ENCODE results near the gene LRRC4C.

Gene LRRC4C

GRCh38 chr11:41419901-41420300 lies 39.6 kb downstream of the LRRC4C start:
- DNase-seq (ENCODE audit: low read depth in 4 of 4, low spot score in 1 of 4), result no peak

- DNase-seq (ENCODE audit: low read depth in 4 of 4, low spot score in 1 of 4), result no peak
These were observed 44.5 kb downstream of the LRRC4C start for GRCh38 chr11:41414771-41415440.

DNA sequence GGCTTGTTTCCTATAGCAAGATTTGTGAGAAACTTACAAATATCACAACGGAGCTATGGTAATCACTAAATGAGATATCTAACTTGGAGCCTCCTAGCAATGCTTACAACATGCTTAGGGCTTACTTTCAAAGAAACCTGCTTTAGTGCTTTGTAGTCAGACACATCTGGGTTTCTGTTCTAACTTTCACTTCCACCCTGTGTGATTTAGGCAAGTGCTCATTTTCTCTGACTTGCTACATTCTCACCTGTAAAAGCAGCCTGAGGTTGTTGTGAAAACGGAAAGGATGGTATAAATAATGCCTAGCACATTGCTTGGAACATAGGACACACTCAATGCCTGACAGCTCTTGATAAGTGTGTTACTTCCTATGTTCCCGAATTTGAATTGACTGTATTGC lies 45.6 kb downstream of the LRRC4C start:
- DNase-seq (ENCODE audit: low read depth in 4 of 4, low spot score in 1 of 4), result no peak

DNA sequence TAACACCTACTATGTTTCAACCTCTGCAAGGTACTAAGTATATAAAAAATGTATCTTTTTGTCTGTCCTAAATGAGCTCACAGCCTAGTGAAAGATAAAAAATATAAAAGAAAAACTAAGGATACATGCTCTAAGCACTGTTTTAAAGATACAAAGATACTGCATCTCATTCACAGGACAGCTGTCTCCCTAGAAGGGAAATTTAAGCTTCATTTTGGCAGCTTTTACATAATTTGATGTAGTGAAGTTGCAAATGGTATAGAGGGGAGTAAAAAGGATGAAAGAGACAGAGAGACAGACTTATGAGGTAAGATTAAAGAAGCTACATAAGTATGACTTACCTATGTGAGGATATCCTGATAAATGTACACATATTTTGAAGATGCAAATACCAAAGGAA lies 53.6 kb downstream of the LRRC4C start:
- DNase-seq (ENCODE audit: low read depth in 4 of 4, low spot score in 1 of 4), result no peak

GRCh38 chr11:41404109-41404508 lies 55.3 kb downstream of the LRRC4C start:
- DNase-seq (ENCODE audit: low read depth in 4 of 4, low spot score in 1 of 4), result no peak

DNA sequence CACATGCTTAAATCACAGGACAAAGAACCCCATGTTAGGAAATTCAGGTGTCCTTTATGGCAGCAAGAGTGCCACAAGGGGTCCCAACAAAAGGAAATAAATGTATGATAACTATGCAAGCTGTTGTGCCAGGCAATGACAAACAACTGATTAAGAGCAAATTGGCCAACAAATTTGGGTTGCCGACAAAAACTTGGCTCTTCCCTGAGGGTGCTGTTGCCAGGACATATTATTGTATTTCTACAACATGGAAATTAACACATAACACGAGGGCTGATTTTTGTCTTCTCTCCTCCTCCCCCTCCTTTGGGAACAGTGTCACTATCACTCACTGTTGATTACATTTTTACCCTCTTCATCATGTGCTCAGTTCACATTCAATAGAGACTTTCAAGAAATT lies 56.0 kb downstream of the LRRC4C start:
- no peak for DNase-seq (ENCODE audit: low read depth in 4 of 4, low spot score in 1 of 4)

DNA sequence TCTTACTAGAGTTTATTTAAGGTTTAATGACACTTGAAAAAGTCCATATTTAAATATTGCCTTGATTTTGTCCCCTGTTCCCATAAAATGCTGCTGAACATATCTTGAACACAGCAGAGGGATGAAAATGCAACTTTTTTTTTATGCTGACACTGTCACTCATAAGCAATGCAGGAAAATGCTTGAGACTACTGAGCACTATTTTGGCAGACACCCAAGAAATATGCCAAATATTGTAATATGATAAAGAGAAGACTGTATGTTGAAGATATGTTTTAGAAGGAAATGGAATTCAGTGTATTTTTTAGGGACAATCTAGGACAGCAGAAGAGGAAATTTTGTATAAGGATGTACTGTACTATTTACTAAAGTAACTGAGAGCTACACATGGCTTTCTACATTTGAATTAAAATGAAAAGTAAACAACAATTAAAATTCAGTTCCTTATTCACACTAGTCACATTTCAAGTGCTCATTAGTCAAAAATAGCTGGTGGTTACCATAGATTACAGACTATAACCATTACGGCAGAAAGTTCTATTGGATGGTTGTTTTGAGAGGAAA lies 58.6 kb downstream of the LRRC4C start:
- no peak for DNase-seq (ENCODE audit: low read depth in 4 of 4, low spot score in 1 of 4)

GRCh38 chr11:41400124-41400523 lies 59.3 kb downstream of the LRRC4C start:
- no peak for DNase-seq (ENCODE audit: low read depth in 4 of 4, low spot score in 1 of 4)

GRCh38 chr11:41399323-41399722 lies 60.1 kb downstream of the LRRC4C start:
- DNase-seq (ENCODE audit: low read depth in 4 of 4, low spot score in 1 of 4), result no peak

GRCh38 chr11:41398175-41398574 lies 61.3 kb downstream of the LRRC4C start:
- DNase-seq (ENCODE audit: low read depth in 4 of 4, low spot score in 1 of 4), result no peak

- DNase-seq (ENCODE audit: low read depth in 4 of 4, low spot score in 1 of 4), result no peak
These were observed 64.8 kb downstream of the LRRC4C start for GRCh38 chr11:41394521-41395195.

GRCh38 chr11:41392596-41392995 lies 66.9 kb downstream of the LRRC4C start:
- no peak for DNase-seq (ENCODE audit: low read depth in 4 of 4, low spot score in 1 of 4)

GRCh38 chr11:41389623-41390130 lies 69.8 kb downstream of the LRRC4C start:
- DNase-seq (ENCODE audit: low read depth in 4 of 4, low spot score in 1 of 4), result no peak

DNA sequence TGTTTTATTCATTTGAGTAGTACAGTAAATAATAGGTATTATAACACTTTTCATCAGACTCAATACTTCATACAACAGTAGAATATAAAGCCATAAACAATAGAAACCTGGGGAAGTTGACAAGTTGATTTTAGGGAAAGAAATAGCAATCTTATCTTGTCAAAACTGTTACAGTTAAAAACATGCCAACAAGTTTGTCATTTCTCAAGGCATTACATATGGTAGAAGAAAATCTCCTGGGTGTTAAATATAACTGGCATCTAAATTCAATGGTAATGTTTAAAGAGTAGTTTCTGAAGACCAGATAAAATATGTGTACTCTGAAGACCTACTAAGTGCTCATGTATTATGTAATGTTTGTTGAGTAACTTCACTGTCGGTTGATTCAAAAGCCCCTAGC lies 75.1 kb downstream of the LRRC4C start:
- DNase-seq (ENCODE audit: low read depth in 4 of 4, low spot score in 1 of 4), result no peak

- no peak for DNase-seq (ENCODE audit: low read depth in 4 of 4, low spot score in 1 of 4)
These were observed 75.7 kb downstream of the LRRC4C start for GRCh38 chr11:41383768-41384167.

DNA sequence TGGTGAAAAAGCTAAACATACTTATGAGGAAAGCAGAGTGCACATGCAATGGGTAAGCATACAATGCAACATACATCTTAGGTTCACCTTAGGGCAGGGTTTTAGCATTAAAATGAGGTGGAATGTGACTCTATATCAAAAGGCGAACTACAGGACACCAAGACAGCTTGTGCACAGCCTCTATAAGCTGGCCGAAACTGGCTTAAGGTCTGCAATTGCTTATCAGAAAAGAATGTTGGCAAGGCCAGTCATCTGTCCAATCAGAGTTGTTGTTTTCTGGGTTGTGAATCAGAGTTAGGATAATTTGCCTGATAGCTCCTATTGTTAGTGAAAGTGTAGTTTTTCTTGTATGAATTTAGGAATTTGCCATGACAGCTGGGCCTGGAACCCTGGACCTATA lies 76.5 kb downstream of the LRRC4C start:
- DNase-seq (ENCODE audit: low read depth in 4 of 4, low spot score in 1 of 4), result no peak

- no peak for DNase-seq (ENCODE audit: low read depth in 4 of 4, low spot score in 1 of 4)
These were observed 80.4 kb downstream of the LRRC4C start for GRCh38 chr11:41379084-41379483.

DNA sequence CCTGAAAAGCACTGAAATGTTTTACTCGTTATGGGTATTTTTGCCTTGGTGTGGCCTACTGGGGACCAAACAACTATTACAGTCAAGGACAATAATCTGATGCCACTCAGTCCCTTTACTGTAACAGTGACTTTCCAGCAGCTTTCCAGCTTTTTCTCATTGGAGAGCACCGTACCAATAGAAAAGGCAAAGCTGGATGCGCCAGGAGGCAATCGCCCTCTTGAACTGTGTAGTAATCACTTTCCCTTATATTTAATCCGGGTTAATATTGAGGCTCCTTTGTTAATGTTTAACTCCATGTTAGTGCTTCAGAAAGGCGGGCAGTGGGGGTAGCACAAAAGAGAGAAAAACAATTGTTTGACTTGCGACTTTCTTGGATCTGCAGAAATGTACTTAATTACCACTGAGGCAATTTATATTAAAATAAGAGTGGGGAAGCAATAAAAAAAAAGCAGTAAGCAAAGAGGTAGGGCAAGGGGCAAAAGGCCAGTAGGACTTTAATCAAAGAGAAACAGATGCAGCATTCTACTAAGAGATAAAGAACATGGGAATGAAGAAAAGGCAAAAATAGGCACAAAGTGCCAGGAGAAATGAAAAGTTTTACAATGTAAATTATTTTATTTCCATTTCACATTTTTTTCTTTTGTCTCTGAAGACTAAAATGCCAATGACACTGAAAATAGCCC lies 81.6 kb downstream of the LRRC4C start:
- no peak for DNase-seq (ENCODE audit: low read depth in 4 of 4, low spot score in 1 of 4)

GRCh38 chr11:41351825-41352224 lies 107.6 kb downstream of the LRRC4C start:
- no peak for DNase-seq (ENCODE audit: low read depth in 4 of 4, low spot score in 1 of 4)

DNA sequence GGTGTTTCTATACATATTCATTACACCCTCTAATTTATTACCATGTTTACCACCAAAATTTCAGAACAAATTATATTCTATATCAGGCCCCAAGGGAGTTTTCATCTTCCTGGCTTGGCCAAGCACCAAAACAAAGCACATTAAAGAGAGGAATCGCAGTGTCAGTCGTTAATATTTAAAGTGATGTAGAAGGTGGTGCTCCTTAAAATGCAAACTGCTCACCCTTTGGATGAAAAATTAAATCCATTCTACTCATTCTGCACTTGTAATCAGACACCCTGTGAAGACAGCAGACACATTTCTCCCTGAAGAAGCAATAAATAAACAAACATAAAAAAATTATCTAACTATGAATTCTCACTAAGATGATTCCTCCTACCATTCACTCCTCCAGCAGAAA lies 113.4 kb downstream of the LRRC4C start:
- DNase-seq (ENCODE audit: low read depth in 4 of 4, low spot score in 1 of 4), result no peak

- DNase-seq (ENCODE audit: low read depth in 4 of 4, low spot score in 1 of 4), result no peak
These were observed 125.2 kb downstream of the LRRC4C start for GRCh38 chr11:41334007-41334933.

Measured in stimulated activated CD4-positive, alpha-beta T cell treated with anti-CD3 and anti-CD28 coated beads, Interleukin-1b, Interleukin-23, amount 100 ng/mL, for 24 hours (primary cell).